GM19025 (cell line): ENCODE data around the gene DNAH14.
"Not testable (repeated sequence)": the region's sequence is repeated elsewhere in the genome, so short reads cannot be mapped to it uniquely, and the experiment has no call there.

Source experiments
- ATAC-seq: cut with Tn5 transposase; IDR thresholded peaks from one replicate; pipeline ENCODE4 v1.9.1; 2021; ENCODE audit warnings: mild to moderate bottlenecking, low read depth, moderate library complexity; ENCODE audit not compliant: unreplicated experiment

DNAH14 gene

DNA sequence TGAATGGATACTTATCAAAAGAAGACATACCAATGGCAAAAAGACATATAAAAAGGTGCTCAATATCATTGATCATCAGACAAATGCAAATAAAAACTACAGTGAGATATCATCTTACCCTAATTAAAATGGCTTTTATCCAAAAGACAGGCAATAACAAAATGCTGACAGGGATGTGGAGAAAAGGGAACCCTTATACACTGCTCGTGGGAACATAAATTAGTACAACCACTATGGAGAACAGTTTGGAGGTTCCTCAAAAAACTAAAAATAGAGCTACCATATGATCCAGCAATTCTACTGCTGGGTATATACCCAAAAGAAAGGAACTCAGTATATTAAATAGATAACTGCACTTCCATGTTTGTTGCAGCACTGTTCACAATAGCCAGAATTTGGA lies 400.5 kb downstream of the DNAH14 start:
- ATAC-seq, result not testable (repeated sequence)

DNA sequence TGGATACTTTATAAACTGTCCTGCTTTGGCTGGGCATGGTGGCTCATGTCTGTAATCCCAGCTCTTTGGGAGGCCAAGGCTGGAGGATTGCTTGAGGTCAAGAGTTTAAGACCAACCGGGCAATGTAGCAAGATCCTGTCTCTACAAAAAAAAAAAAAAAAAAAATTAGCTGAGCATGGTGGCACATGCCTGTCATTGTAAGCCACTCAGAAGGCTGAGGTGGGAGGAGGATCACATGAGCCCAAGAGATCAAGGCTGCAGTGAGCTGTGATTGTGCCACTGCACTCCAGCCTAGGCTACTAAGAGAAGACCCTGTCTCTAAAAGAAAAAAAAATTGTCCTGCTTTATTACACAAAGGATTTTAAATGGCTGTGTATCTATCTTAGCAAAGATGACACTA lies 403.2 kb downstream of the DNAH14 start:
- no peak for ATAC-seq

DNA sequence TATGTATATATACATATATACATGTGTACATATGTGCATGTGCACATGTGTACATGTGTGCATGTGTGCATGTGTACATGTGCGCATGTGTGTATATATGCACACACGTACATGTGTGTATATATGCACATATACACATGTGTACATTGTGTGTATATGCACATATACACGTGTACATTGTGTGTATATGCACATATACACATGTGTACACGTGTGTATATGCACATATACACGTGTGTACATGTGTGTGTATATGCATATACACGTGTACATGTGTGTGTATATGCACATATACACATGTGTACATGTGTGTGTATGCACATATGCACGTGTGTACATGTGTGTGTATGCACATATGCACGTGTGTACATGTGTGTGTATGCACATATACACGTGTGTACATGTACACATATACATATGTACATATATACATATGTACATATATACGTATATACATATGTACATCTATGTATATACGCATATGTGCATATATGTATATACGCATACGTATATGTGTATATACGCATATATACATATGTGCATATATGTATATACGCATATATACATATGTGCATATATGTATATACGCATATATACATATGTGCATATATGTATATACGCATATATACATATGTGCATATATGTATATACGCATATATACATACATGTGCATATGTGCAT lies 405.8 kb downstream of the DNAH14 start:
- ATAC-seq, result not testable (repeated sequence)

DNA sequence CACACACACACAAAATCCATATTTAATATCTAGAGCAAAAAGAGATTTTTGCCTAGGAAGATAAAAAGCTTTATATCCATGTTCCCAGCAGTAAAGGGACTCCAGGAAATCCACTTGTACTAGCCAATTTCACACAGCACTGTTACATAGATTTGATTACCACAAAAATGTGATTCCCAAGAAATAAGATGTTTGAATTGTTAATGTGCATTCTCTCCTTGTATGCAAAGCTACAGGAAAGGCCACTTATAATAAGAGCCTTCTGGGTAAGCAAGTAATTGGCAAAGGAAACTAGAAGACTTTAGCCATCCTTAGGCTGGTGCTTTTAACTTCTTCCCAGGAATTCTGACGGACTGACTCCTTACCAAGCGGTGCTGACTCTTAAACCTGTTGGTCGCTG lies 409.1 kb downstream of the DNAH14 start:
- ATAC-seq, result no peak

DNA sequence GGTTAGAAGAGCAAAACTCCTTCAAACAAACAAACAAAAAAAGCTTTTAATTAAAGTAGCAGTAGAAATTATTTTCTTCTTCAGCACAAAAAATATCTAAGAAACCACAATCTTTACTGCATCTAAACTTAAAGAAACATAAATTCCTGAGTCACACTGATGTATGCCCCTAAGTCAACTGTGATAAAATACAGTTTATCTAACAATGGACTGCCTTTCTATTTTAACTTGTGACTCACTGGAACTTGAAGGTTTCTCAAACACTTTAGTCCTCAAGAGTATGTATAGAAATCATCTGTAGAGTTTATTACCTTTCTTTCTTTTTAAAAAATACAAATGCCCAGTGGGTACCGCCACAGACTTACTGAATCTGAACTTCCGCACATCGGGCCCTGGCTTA lies 412.2 kb downstream of the DNAH14 start:
- no peak for ATAC-seq

DNA sequence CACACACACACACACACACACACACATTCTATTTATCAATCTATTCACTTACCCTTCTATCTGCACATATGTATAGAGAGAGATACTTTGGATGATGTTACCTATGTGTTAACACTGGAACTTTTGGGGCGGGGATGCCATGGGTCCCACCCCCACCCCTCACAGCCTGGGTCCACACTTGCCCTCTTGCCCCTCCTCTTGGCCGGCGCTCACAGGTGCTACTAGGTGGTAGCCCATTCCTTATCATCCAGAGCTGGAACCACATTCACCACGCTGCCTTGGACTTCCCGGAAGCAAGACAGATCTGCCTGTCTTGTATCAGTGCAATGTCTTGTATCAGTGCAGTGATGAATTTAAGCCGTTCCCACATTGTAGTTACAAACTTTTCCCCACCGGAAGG lies 413.2 kb downstream of the DNAH14 start:
- ATAC-seq, result no peak

DNA sequence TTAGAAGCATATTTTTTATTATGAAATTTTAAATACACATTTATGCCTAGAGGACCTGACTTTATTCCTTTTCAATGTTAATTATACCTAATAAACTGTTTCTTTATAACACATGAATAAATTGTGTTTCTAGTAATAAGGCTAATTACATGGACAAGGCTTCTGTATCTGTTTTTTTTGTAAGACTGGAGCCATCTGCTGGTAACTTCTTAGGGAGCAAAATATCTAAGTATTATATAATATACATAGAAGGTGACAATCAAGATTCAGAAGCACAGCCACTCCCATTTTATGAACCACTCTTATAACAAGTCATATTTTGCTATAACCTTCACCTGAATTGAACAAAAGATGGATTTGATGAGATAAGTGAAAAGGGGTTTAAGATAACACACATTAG lies 414.1 kb downstream of the DNAH14 start:
- no peak for ATAC-seq

DNA sequence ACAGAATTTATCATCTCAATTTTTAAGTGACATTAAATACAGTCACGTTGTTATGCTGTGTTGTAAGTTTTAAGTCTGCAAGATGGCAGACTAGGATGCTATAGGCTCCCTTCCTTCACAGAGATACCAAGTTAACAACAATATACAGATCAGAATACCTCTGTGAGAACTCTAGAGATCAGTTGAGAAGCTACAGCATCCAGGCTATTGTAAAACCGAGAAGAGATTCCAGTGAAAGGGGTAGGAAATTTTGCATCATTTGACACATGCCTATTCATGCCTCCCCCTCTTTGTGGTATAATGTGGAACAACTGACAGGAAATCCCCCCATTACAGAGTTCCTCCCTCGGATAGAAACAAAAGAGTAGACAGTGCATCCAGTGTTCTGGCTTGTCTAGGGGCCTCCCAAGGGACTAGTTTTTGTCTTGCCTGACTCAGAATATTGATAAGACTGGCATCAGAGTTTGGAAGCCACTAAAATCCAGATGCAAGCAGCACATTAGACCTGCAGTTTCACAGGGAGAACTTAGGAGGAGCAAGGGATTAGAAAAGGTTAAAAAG lies 417.7 kb downstream of the DNAH14 start:
- ATAC-seq, result no peak

DNA sequence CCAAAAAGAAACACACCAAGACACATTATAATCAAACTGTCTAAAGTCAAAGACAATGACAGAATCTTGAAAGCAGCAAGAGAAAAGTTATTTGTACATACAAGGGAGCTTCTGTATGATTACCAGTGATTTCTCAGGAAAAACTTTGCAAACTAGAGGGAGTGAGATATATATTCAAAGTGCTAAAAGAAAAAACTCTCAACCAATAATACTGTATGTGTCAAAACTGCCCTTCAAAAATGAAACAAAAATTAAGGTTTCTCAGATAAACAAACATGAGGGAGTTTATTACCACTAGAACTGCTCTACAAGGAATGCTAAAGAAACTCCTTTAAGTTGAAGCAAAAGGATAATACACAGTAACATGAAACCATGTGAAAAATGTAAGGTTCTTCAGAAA lies 418.9 kb downstream of the DNAH14 start:
- no peak for ATAC-seq

DNA sequence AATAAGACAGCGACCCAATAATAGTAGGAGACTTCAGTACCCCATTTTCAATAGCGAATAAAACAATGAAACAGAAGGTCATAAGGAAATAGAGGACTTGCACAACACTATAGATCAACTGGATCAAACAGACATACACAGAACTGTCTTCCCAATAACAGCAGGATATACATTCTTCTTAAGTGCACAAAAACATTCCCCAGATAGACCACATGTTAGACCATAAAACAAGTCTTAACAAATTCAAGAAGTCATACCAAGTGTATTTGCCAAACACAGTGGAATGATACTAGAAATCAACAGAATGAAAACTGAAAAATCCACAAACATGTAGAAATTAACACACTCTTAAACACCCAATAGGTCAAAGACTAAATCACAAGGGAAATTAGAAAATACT lies 420.4 kb downstream of the DNAH14 start:
- no peak for ATAC-seq

DNA sequence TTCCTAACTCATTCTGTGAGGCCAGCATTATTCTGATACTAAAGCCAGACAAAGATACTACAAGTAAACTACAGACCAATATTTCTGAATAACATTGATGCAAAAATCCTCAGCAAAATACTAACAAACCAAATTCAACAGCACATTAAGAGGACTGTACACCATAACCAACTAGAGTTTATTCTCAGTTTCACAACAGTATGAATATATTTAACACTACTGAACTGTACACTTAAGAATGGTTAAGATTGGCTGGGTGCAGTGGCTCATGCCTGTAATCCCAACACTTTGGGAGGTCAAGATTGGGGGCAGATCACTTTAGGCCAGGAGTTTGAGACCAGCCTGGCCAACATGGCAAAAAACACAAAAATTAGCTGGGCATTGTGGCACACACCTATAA lies 421.4 kb downstream of the DNAH14 start:
- no peak for ATAC-seq

DNA sequence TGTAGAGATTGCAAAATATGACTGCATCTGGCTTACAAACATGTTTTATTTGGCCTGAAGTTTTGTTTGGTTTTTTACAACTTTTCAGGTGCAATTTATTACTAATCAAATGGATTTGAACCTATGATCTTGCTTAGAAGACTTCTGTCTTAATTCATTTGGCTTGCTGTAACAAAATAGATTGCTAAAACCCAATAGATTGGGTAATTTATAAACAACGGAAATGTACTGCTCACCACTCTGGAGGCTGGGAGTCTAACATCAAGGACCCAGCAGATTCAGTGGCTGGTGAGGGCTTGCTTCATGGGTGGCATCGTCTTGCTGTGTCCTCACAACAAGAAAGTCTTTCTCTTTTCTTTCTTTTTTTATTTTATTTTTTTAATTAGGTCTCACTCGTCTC lies 425.4 kb downstream of the DNAH14 start:
- no peak for ATAC-seq

DNA sequence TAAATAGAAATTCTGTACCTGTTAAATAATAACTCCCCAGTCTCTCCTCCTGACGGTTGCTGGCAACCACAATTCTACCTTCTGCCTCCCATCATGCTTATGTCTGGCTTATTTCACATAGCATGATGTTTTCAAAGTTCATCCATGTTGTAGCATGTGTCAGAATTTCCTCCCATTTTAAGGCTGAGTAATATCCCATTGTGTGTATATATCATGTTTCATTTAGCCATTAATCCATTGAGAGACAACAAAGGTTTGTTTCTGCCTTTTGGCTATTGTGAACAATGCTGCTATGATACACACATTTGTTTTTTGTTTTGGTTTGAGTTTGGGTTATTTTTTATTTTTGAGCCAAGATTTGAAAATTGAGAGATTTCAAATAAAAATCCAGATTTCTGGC lies 426.4 kb downstream of the DNAH14 start:
- ATAC-seq, result no peak

DNA sequence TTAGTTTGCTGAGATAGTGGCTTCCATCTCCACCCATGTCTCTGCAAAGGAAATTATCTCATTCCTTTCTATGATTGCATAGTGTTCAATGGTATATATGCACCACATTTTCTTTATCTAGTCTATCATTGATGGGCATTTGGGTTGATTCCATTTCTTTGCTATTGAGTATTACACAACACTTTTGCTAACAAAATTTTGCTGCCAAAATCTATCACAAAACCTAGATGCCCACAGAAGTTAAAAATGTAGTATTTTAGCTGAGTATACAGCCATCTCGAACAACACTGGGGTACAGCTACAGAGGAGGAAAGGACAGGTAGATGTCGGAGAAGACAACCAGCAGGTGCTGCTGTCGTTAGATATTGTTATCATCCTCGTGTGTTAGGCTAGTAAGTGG lies 430.6 kb downstream of the DNAH14 start:
- ATAC-seq, result no peak

DNA sequence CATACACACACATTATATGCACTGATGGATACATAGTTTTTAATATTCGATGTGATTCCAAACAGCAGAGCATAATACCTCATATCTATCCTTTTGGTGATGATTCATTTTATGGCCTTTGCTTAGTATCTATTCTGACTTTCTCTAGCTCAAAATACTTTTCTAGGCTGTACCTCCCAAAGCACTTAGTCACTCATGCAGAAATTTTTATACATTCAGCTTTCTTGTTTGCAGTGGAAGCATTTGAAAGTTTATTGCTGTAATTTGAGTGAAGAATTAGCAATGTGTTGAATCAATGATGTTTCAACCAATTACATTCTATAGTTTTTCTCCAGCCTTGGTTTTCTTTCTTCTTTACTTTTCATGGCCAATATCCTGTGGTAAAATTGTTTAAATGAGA lies 431.7 kb downstream of the DNAH14 start:
- ATAC-seq, result no peak

DNA sequence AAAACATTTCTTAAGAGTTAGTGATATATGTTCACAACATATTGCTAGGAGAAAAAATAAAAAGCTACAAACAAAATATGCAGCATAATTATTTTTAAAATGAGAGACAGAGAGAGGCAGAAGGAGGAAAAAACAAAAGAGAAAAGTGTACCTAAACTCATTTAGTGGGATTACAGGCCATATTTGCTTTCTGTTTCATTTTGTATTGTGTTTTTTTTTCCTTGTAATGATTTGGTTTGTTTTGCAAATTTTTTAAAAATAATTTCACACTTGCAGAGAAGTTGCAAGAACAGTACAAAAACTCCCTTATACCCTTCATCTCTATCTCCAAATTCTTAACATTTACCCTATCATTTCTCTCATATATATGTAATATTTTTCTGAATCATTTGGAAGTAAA lies 433.3 kb downstream of the DNAH14 start:
- ATAC-seq, result no peak

DNA sequence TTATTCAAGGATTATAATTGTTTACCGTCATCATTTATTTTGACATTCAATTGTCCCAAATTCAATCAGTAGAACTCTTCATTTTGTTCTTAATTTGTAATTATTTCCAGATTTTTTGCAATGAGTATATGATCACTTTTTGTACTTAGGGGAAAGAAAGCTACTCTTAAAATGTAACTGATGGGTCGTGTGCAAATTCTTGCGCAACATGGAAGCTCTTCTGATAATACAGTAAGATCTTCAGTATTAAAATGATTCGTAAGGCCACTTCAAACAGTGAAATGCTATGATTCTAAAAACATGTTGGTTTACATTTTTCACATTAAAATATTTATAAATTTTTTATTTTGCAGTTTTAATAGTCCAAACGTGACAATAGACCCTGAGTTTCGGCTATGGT lies 435.0 kb downstream of the DNAH14 start:
- ATAC-seq, result no peak

DNA sequence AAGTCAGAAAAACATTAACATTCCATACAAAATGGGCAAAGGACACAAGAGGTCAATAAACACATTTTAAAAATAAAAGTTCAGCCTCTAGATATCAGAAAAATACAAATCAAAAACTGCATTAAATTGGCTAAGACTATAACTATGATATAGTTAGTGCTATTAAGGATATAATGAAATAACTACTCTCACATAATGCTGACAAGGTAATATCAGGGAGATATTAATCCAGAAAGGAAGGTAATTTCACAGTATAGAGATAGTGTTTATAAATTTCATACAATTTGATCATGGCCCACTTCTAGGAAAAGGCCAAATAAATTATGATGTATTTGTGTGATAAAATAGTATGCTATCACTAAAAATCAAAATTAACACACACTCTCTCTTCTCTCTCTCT lies 436.5 kb downstream of the DNAH14 start:
- no peak for ATAC-seq

DNA sequence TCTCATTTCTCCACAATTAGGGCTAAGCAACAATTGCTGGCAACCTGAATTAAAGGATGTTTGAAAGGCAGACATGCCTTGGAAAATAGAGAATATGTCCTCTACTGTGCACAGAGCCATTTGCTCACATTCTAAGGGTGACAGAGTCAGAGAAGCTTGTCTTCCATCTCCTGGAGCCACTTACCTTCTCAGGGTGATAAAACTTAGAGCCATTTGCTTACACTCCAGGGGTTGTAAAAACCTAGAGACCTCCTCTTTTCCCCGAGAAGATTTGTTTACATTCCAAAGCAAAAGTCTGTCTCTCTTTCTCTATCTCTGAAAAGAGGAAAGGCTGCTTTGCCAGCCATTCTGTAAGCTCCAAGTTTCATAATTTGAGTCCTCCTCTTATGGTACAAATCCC lies 437.1 kb downstream of the DNAH14 start:
- no peak for ATAC-seq

DNA sequence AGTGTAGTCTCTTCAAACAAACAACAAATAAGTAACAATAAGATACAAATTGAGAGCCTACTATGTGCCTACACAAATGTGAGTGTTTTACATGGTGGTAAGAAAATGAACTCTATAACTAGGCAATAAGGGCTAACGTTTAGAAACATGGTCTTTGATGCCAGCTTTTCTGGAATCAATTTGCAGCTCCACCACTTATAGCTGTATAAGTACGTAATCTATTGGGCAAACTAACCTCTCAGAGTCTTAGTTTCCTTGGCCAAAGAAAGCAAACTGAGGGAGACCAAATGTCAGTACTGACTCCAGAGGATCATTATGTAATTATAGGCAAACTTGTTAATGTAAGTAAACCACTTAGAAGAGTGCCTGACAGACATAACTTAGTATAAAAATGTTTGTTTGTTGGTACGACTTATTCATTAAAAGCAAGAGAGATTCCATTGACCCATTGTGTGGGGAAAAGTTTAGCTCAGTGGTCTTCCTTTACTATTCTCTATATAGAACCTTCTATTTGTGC lies 438.6 kb downstream of the DNAH14 start:
- no peak for ATAC-seq

DNA sequence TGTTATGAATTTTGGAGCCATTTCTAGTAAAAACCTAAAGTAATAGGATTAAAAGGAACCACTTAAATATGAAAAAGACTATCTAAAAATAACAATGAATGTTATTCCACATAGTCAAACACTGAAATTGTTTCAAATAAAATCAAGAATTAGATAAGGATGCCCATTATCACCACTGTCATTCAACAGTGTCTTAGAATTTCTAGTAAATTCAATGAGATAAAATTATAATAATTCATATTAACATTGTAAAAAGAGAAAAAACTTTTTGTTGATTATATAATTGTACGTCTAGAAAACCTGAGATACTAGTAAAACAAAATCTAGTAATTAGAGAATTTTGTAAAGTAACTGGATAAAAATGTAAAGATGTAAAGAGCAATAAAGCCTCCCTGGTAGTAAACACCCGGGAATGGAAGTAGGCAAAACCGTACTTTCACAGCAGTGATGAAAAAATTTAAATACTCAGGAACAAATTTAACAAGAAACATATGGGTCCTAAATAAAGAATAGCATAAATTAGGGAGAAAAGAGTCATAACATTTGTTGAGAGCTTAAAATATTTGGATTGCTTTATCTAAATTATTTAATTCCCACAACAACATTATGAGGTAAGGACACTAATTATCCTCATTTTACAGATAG lies 442.0 kb downstream of the DNAH14 start:
- ATAC-seq, result no peak

DNA sequence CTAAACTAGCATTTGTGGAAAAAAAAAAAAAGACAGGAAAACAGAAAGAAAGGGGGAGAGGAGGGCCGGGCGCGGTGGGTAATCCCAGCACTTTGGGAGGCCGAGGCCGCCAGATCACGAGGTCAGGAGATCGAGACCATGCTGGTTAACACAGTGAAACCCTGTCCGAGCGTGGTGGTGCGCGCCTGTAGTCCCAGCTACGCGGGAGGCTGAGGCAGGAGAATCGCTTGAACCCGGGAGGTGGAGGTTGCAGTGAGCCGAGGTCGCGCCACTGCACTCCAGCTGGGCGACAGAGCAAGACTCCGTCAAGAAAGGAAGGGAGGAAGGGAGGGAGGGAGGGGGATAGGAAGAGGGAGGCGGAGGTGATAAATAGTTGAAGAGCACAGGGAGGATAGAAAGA lies 443.7 kb downstream of the DNAH14 start:
- ATAC-seq, result no peak
